Measurements from ENCODE around the gene PCNX3. TPM values are rescaled to one million over a fixed set of nuclear protein-coding genes. Genes with fewer than 3 reads are reported as not detected.
A peak's percentile ranks its signal among the peaks of the same experiment; 100 is the strongest.

PCNX3 gene
- total RNA-seq, 2 donors from 2014 or later, result 48.1 to 57.3 TPM

- H3K27ac ChIP-seq (ENCODE audit: low read depth, low read length), result no peak overlapping the region
- H3K27ac Mint-ChIP-seq, result no peak overlapping the region
- DNase-seq, result peak; percentile 44
- peaks cover 16% of the 10 kb centered on the region for H3K27me3 Mint-ChIP-seq (ENCODE audit: insufficient read depth)
- H3K9me3 Mint-ChIP-seq, result no peaks in the 10 kb centered on the region
- H3K9ac ChIP-seq (ENCODE audit: extremely low read depth, low read length, poor library complexity, severe bottlenecking), result no peak overlapping the region
- H3K36me3 Mint-ChIP-seq (ENCODE audit: low read depth), result peaks cover 5% of the 10 kb centered on the region
- WGBS, 2 experiments (ENCODE audit: insufficient coverage in 1 of 2, insufficient read length in 1 of 2), result 93 to 97% methylated on average over 6 to 12 of the region's 12 CpGs
- peaks cover 15% of the 10 kb centered on the region for H3K4me1 Mint-ChIP-seq
- peaks cover 16% of the 10 kb centered on the region for H3K36me3 ChIP-seq (ENCODE audit: control insufficient read depth, insufficient read depth, low read length)
- H3K27me3 ChIP-seq (ENCODE audit: control insufficient read depth, insufficient read depth, low read length, poor library complexity, severe bottlenecking), result no peaks in the 10 kb centered on the region
- no peaks in the 10 kb centered on the region for H3K9me3 ChIP-seq (ENCODE audit: control insufficient read depth, low read length)
- no peak overlapping the region for H3K4me3 ChIP-seq (ENCODE audit: low read length)
- TF ChIP-seq CTCF (conservative IDR thresholded peaks at IDR 0.05), result no peak
- no peaks in the 10 kb centered on the region for H3K4me1 ChIP-seq (ENCODE audit: control insufficient read depth, insufficient read depth, low read length)
- H3K4me3 Mint-ChIP-seq, result no peak overlapping the region
These were observed 33.5 kb downstream of the PCNX3 start for GRCh38 chr11:65648997-65649493.

DNA sequence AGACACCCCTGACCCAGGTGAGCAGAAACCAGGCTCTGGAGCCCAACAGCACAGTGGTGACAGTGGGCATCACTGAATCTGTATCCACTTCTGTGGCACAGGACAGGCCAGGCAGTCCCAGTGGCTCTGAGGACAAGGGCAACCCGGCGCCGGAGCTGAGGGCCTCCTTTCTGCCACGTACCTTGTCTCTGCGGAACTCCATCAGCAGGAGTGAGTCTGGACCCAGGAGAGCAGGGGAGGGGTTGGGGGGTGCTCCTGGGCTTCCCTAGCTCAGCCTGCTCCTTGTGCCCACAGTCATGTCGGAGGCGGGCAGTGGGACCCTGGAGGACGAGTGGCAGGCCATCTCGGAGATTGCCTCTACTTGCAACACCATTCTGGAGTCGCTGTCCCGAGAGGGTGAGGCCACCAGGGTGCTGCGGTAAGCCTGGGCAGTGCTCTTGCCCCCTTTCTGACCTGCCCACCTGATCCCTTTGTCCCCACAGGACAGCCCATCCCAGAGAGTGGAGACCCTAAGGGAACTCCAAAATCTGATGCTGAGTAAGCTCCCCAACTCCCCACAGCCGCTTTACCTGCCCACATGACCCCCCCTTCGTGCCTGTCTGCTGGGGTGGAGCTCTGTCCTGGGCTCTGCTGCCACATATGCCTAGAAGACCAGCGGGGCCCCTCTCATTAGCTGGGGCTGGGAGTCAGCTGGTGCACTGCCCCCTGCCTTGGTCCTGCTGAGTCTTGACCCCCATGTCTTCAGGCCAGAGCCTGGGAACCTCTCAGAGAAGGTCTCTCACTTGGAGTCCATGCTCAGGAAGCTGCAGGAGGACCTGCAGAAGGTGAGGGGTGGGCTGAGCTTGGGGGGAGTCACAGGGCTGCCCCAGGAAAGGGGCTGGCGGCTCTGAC lies 34.3 kb downstream of the PCNX3 start:
- Histone ChIP-seq H3K27me3 (ENCODE audit: control insufficient read depth, insufficient read depth, low read length, poor library complexity, severe bottlenecking) (no peaks in the 10 kb centered on the region), H3K36me3 (ENCODE audit: control insufficient read depth, insufficient read depth, low read length) (peaks cover 22% of the 10 kb centered on the region), H3K4me3 (ENCODE audit: low read length) (no peak overlapping the region), H3K9ac (ENCODE audit: extremely low read depth, low read length, poor library complexity, severe bottlenecking) (no peak overlapping the region), H3K9me3 (ENCODE audit: control insufficient read depth, low read length) (no peaks in the 10 kb centered on the region), H3K4me1 (ENCODE audit: control insufficient read depth, insufficient read depth, low read length) (no peaks in the 10 kb centered on the region), H3K27ac (ENCODE audit: low read depth, low read length) (no peak overlapping the region)
- 92 to 95% methylated on average over 11 to 16 of the region's 16 CpGs for WGBS, 2 experiments (ENCODE audit: insufficient coverage in 1 of 2, insufficient read length in 1 of 2)
- Mint-ChIP-seq H3K27ac (no peak overlapping the region), H3K4me3 (no peak overlapping the region), H3K4me1 (peaks cover 15% of the 10 kb centered on the region), H3K36me3 (ENCODE audit: low read depth) (peaks cover 8% of the 10 kb centered on the region), H3K9me3 (no peaks in the 10 kb centered on the region), H3K27me3 (ENCODE audit: insufficient read depth) (peaks cover 13% of the 10 kb centered on the region)
- no peak for TF ChIP-seq CTCF (conservative IDR thresholded peaks at IDR 0.05)
- peak; percentile 44 for DNase-seq

GRCh38 chr11:65650547-65651338 lies 35.2 kb downstream of the PCNX3 start:
- H3K36me3 Mint-ChIP-seq (ENCODE audit: low read depth), result peaks cover 16% of the 10 kb centered on the region
- no peak overlapping the region for H3K4me3 Mint-ChIP-seq
- H3K4me1 Mint-ChIP-seq, result peaks cover 15% of the 10 kb centered on the region
- WGBS, 2 experiments (ENCODE audit: insufficient coverage in 1 of 2, insufficient read length in 1 of 2), result 90 to 92% methylated on average over 12 to 20 of the region's 20 CpGs
- Histone ChIP-seq H3K36me3 (ENCODE audit: control insufficient read depth, insufficient read depth, low read length) (peaks cover 31% of the 10 kb centered on the region), H3K27ac (ENCODE audit: low read depth, low read length) (no peak overlapping the region), H3K4me3 (ENCODE audit: low read length) (no peak overlapping the region), H3K9me3 (ENCODE audit: control insufficient read depth, low read length) (no peaks in the 10 kb centered on the region), H3K4me1 (ENCODE audit: control insufficient read depth, insufficient read depth, low read length) (no peaks in the 10 kb centered on the region), H3K9ac (ENCODE audit: extremely low read depth, low read length, poor library complexity, severe bottlenecking) (no peak overlapping the region), H3K27me3 (ENCODE audit: control insufficient read depth, insufficient read depth, low read length, poor library complexity, severe bottlenecking) (no peaks in the 10 kb centered on the region)
- H3K9me3 Mint-ChIP-seq, result no peaks in the 10 kb centered on the region
- peaks cover 10% of the 10 kb centered on the region for H3K27me3 Mint-ChIP-seq (ENCODE audit: insufficient read depth)
- DNase-seq, result peak; percentile 63
- no peak overlapping the region for H3K27ac Mint-ChIP-seq
- no peak for TF ChIP-seq CTCF (conservative IDR thresholded peaks at IDR 0.05)

Data from endodermal cell (in vitro differentiated cells).